ENCODE measurements around the gene STH. TPM values are rescaled to one million over a fixed set of nuclear protein-coding genes. Genes with fewer than 3 reads are reported as not detected.

STH gene
- total and polyA plus RNA-seq, 8 donors, result not detected

GRCh38 chr17:45991341-45991740 is 7.7 kb upstream of the STH start:
- H3K27me3 ChIP-seq, result no peaks in the 10 kb centered on the region
- no peaks in the 10 kb centered on the region for H3K4me1 ChIP-seq
- H3K9me3 ChIP-seq, result no peaks in the 10 kb centered on the region
- no peak for TF ChIP-seq EP300 (IDR thresholded peaks at IDR 0.05)
- TF ChIP-seq POLR2A (IDR thresholded peaks at IDR 0.05), result no peak
- TF ChIP-seq, protein P1, sequence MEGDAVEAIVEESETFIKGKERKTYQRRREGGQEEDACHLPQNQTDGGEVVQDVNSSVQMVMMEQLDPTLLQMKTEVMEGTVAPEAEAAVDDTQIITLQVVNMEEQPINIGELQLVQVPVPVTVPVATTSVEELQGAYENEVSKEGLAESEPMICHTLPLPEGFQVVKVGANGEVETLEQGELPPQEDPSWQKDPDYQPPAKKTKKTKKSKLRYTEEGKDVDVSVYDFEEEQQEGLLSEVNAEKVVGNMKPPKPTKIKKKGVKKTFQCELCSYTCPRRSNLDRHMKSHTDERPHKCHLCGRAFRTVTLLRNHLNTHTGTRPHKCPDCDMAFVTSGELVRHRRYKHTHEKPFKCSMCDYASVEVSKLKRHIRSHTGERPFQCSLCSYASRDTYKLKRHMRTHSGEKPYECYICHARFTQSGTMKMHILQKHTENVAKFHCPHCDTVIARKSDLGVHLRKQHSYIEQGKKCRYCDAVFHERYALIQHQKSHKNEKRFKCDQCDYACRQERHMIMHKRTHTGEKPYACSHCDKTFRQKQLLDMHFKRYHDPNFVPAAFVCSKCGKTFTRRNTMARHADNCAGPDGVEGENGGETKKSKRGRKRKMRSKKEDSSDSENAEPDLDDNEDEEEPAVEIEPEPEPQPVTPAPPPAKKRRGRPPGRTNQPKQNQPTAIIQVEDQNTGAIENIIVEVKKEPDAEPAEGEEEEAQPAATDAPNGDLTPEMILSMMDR (IDR thresholded peaks at IDR 0.05), result no peak
- no peak for TF ChIP-seq POLR2AphosphoS5 (IDR thresholded peaks at IDR 0.05)
- intact Hi-C loops (cut with DNase I; ENCODE audit: low total_unique reads), result no loop called here
- H3K4me3 ChIP-seq, result no peak overlapping the region
- no peak overlapping the region for H3K27ac ChIP-seq
- no peaks in the 10 kb centered on the region for H3K36me3 ChIP-seq
- 77 to 84% (median 82%) methylated on average over 10 of the region's 10 CpGs for WGBS, 5 donors
- no peak for DNase-seq

DNA sequence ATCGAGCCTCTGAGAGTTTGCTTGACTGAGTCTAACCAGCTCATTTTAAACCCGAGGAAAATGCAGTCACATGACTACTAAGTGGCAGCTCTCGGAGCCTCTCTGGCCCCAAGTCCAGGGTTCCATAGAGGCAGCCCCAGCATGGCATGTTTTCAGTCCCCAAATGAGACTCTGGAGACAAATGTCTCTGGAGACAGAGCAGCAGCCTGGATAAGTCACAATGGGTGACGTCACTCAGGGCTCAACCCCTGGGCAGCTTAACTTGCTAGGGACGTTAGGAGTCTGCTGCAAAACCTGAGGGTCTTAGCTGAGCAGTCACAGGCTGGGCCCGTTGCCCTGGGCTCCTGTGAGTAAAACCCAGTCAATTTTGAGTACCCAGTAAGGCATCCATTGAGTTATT is 6.9 kb upstream of the STH start:
- no peaks in the 10 kb centered on the region for H3K27me3 ChIP-seq
- 62 to 70% (median 68%) methylated on average over 5 to 6 of the region's 6 CpGs for WGBS, 5 donors

DNA sequence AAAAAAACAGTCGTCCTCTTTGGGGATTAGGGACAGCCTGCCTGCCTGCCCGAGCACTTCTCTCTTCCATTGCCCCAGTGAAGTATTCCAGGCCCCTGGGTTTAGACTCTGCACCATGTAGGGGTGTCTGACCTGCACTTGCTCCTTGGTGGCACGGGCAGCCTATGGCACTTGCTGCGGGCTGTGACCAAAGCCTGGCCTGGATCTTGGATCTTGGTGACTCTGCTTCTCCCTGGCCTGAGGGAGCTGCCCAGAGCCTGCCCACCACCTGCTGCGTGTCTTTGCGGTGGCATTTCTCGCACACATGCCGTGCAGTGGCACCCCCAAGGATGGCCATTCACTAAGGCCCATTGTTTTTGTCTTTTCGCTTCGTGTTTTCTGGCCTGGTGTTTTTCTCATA is 6.1 kb upstream of the STH start:
- no peak overlapping the region for H3K4me3 ChIP-seq
- no peak for DNase-seq
- no peak for TF ChIP-seq EP300 (IDR thresholded peaks at IDR 0.05)
- TF ChIP-seq POLR2A (IDR thresholded peaks at IDR 0.05), result no peak
- no peak for TF ChIP-seq POLR2AphosphoS5 (IDR thresholded peaks at IDR 0.05)
- TF ChIP-seq, protein P1 (IDR thresholded peaks at IDR 0.05), result no peak
- no peak overlapping the region for H3K27ac ChIP-seq
- 82 to 87% (median 84%) methylated on average over 8 to 10 of the region's 10 CpGs for WGBS, 5 donors
- H3K9me3 ChIP-seq, result no peaks in the 10 kb centered on the region
- intact Hi-C loops (cut with DNase I; ENCODE audit: low total_unique reads), result no loop called here
- H3K27me3 ChIP-seq, result no peaks in the 10 kb centered on the region
- no peaks in the 10 kb centered on the region for H3K4me1 ChIP-seq
- H3K36me3 ChIP-seq, result no peaks in the 10 kb centered on the region

More for the DNA sequence above, 6.9 kb upstream of the STH start:
- H3K4me1 ChIP-seq, result no peaks in the 10 kb centered on the region
- intact Hi-C loops (cut with DNase I; ENCODE audit: low total_unique reads), result no loop called here
- no peaks in the 10 kb centered on the region for H3K9me3 ChIP-seq
- H3K27ac ChIP-seq, result no peak overlapping the region
- H3K4me3 ChIP-seq, result no peak overlapping the region
- DNase-seq, result no peak
- H3K36me3 ChIP-seq, result no peaks in the 10 kb centered on the region
- TF ChIP-seq, protein P1 (IDR thresholded peaks at IDR 0.05), result no peak
- no peak for TF ChIP-seq POLR2AphosphoS5 (IDR thresholded peaks at IDR 0.05)

- intact Hi-C loops (cut with DNase I; ENCODE audit: low total_unique reads), result no loop called here
- no peak overlapping the region for H3K4me3 ChIP-seq
- no peaks in the 10 kb centered on the region for H3K4me1 ChIP-seq
- H3K27me3 ChIP-seq, result no peaks in the 10 kb centered on the region
- no peak for DNase-seq
- H3K27ac ChIP-seq, result no peak overlapping the region
- 82 to 88% (median 87%) methylated on average over 13 to 16 of the region's 16 CpGs for WGBS, 5 donors
- H3K9me3 ChIP-seq, result no peaks in the 10 kb centered on the region
- H3K36me3 ChIP-seq, result no peaks in the 10 kb centered on the region
- TF ChIP-seq POLR2AphosphoS5 (IDR thresholded peaks at IDR 0.05), result no peak
These were observed 5.0 kb upstream of the STH start for GRCh38 chr17:45993962-45994627.

- Histone ChIP-seq H3K36me3 (no peaks in the 10 kb centered on the region), H3K27me3 (no peaks in the 10 kb centered on the region), H3K9me3 (no peaks in the 10 kb centered on the region), H3K27ac (no peak overlapping the region), H3K4me1 (no peaks in the 10 kb centered on the region), H3K4me3 (no peak overlapping the region)
- WGBS, 5 donors, result 86 to 91% (median 90%) methylated on average over 8 of the region's 8 CpGs
- intact Hi-C loops (cut with DNase I; ENCODE audit: low total_unique reads), result no loop called here
- no peak for TF ChIP-seq POLR2AphosphoS5 (IDR thresholded peaks at IDR 0.05)
- TF ChIP-seq, protein P1 (IDR thresholded peaks at IDR 0.05), result no peak
- no peak for TF ChIP-seq POLR2A (IDR thresholded peaks at IDR 0.05)
- no peak for TF ChIP-seq EP300 (IDR thresholded peaks at IDR 0.05)
- DNase-seq, result no peak
These were observed 4.1 kb upstream of the STH start for GRCh38 chr17:45994987-45995386.
